Measurements from ENCODE around the gene CFLAR. TPM values are rescaled to one million over a fixed set of nuclear protein-coding genes. Genes with fewer than 3 reads are reported as not detected.

CFLAR gene
- polyA plus RNA-seq, 1 of the 3 experiments (the other 2 are of a cell fraction), result 23.7 TPM

DNA sequence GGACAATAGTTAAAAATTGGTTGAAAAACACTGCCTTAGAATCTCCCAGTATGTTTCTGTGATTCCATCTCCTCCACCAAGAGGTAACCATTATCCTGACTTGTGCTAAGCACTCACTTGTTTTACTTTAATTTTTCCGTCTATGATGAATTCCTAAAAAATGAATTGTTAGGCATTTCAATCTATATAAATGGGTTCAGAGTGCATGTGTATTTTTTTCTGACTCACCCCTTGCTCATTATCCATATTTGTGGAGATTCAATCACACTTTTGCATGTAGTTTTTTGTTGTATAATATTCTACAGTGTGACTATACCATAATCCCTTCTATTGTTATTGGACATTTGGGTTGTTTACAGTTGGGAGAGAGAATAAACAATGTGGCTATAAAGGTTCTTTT lies 42.9 kb upstream of the CFLAR start:
- Histone ChIP-seq H3F3A (replicated peaks; ENCODE audit: insufficient read depth) (peaks cover 3% of the 10 kb centered on the region), H4K20me1 (ENCODE audit: insufficient read depth) (no peaks in the 10 kb centered on the region; the same call in 1 of the 2 replicates), H3K4me3 (ENCODE audit: low read depth in 2 of 2, low read length in 1 of 2) (peak overlapping the region; percentile 88 to 98; a peak in 3 of 4 replicates), H3K9me2 (no peaks in the 10 kb centered on the region), H3K27ac (ENCODE audit: low read depth in 2 of 2, low read length in 1 of 2) (no peak overlapping the region), H3K9ac (peak overlapping the region; percentile 96; the same call in 1 of the 2 replicates), H2AFZ (ENCODE audit: low read depth) (no peak overlapping the region), H3K36me3 (replicated peaks in 1 of 2; ENCODE audit: control insufficient read depth in 1 of 2, insufficient read depth in 2 of 2, low read length in 1 of 2) (peaks cover 0 to 3% of the 10 kb centered on the region in 2 experiments), H3K4me1 (ENCODE audit: control insufficient read depth in 1 of 2, insufficient read depth in 2 of 2, low read depth in 1 of 2, low read length in 1 of 2) (peaks cover 7 to 12% of the 10 kb centered on the region in 2 experiments; a peak in 3 of 4 replicates), H3K27me3 (ENCODE audit: insufficient read depth) (no peaks in the 10 kb centered on the region), H3K79me2 (ENCODE audit: insufficient read depth) (peaks cover 89% of the 10 kb centered on the region), H3K9me3 (no peaks in the 10 kb centered on the region), H3K4me2 (peak overlapping the region; percentile 92)
- no peak for DNase-seq
- ChIA-PET POLR2A (no interaction called here), CTCF (interaction anchor here (1.0 kb wide), 2 partner anchors 95 to 104 kb away, joined by 3 to 4 read pairs; no protein-coding TSS in a partner anchor)
- 85% methylated on average over 1 of the region's 1 CpG for WGBS (ENCODE audit: low lambda C conversion rate)
- TF ChIP-seq NRF1 (IDR thresholded peaks at IDR 0.05; ENCODE audit: low read depth, low read length) (no peak), SIN3A (IDR thresholded peaks at IDR 0.05; ENCODE audit: borderline replicate concordance, low read depth, low read length) (no peak), EZH2phosphoT487 (IDR thresholded peaks at IDR 0.05; ENCODE audit: borderline replicate concordance, low read depth) (no peak), FOXJ3 (CRISPR knock-in tag; IDR thresholded peaks at IDR 0.05) (no peak), RAD21 (IDR thresholded peaks at IDR 0.05; ENCODE audit: low read length) (no peak), POLR2AphosphoS5 (IDR thresholded peaks at IDR 0.05; ENCODE audit: low read depth, low read length) (no peak), TEAD4 (IDR thresholded peaks at IDR 0.05; ENCODE audit: borderline replicate concordance, insufficient read depth) (no peak), FOXM1 (IDR thresholded peaks at IDR 0.05; ENCODE audit: low read depth) (no peak), EP300 (IDR thresholded peaks at IDR 0.05; ENCODE audit: borderline replicate concordance in 1 of 2, low read depth in 1 of 2, low read length in 1 of 2) (no peak), MXI1 (IDR thresholded peaks at IDR 0.05; ENCODE audit: low read depth, low read length) (no peak)
- TF ChIP-seq, protein P1, sequence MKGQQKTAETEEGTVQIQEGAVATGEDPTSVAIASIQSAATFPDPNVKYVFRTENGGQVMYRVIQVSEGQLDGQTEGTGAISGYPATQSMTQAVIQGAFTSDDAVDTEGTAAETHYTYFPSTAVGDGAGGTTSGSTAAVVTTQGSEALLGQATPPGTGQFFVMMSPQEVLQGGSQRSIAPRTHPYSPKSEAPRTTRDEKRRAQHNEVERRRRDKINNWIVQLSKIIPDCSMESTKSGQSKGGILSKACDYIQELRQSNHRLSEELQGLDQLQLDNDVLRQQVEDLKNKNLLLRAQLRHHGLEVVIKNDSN (IDR thresholded peaks at IDR 0.05; ENCODE audit: borderline replicate concordance, low read depth), result no peak
- TF ChIP-seq, protein P2, sequence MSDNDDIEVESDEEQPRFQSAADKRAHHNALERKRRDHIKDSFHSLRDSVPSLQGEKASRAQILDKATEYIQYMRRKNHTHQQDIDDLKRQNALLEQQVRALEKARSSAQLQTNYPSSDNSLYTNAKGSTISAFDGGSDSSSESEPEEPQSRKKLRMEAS (IDR thresholded peaks at IDR 0.05; ENCODE audit: low read depth), result no peak

DNA sequence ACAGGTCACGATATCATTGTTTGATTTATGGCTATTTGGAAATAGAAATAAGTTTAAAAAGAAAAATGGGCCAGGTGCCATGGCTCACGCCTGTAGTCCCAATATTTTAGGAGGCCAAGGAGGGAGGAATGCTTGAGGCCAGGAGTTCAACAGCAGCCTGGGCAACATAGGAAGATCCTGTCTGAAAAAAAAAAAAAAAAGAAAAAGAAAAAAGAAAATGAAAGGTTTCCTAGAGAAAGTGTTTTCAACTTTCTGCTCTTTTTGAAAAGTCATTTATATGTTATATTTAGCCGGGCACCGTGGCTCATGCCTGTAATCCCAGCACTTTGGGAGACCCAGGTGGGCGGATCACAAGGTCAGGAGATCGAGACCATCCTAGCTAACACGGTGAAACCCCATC lies 41.0 kb upstream of the CFLAR start:
- 90% methylated on average over 7 of the region's 7 CpGs for WGBS (ENCODE audit: low lambda C conversion rate)
- no peak overlapping the region for H3K27ac ChIP-seq (ENCODE audit: low read depth in 2 of 2, low read length in 1 of 2)
- POLR2A ChIA-PET, result no interaction called here

More for the DNA sequence above, 41.0 kb upstream of the CFLAR start:
- Histone ChIP-seq H3K9me3 (no peaks in the 10 kb centered on the region), H3K4me1 (ENCODE audit: control insufficient read depth in 1 of 2, insufficient read depth in 2 of 2, low read depth in 1 of 2, low read length in 1 of 2) (peaks cover 0 to 12% of the 10 kb centered on the region in 2 experiments; a peak in 2 of 4 replicates), H3F3A (replicated peaks; ENCODE audit: insufficient read depth) (peaks cover 5% of the 10 kb centered on the region), H3K27me3 (ENCODE audit: insufficient read depth) (no peaks in the 10 kb centered on the region), H3K4me3 (ENCODE audit: low read depth in 2 of 2, low read length in 1 of 2) (no peak overlapping the region), H2AFZ (ENCODE audit: low read depth) (no peak overlapping the region), H3K79me2 (ENCODE audit: insufficient read depth) (peaks cover 74% of the 10 kb centered on the region), H3K4me2 (no peak overlapping the region), H3K9me2 (no peaks in the 10 kb centered on the region), H3K36me3 (replicated peaks in 1 of 2; ENCODE audit: control insufficient read depth in 1 of 2, insufficient read depth in 2 of 2, low read length in 1 of 2) (peaks cover 7 to 19% of the 10 kb centered on the region in 2 experiments), H3K9ac (no peak overlapping the region), H4K20me1 (ENCODE audit: insufficient read depth) (no peaks in the 10 kb centered on the region)
- CTCF ChIA-PET, result no interaction called here
- no peak for DNase-seq
- TF ChIP-seq POLR2AphosphoS5 (IDR thresholded peaks at IDR 0.05; ENCODE audit: low read depth, low read length) (no peak), SMC3 (IDR thresholded peaks at IDR 0.05; ENCODE audit: low read depth, low read length) (no peak)
- TF ChIP-seq, protein P3, sequence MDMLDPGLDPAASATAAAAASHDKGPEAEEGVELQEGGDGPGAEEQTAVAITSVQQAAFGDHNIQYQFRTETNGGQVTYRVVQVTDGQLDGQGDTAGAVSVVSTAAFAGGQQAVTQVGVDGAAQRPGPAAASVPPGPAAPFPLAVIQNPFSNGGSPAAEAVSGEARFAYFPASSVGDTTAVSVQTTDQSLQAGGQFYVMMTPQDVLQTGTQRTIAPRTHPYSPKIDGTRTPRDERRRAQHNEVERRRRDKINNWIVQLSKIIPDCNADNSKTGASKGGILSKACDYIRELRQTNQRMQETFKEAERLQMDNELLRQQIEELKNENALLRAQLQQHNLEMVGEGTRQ (IDR thresholded peaks at IDR 0.05; ENCODE audit: borderline replicate concordance, low read depth, low read length), result no peak

Data from SK-N-SH (cell line).